ENCODE data around the gene RASD1.

RASD1 gene

GRCh38 chr17:17527534-17527933 lies 31.3 kb upstream of the RASD1 start:
- DNase-seq (ENCODE audit: low read depth, low spot score), result no peak

- DNase-seq (ENCODE audit: low read depth, low spot score), result no peak
Observed at GRCh38 chr17:17526369-17526768, 30.2 kb upstream of the RASD1 start.

GRCh38 chr17:17525956-17526355 lies 29.8 kb upstream of the RASD1 start:
- DNase-seq (ENCODE audit: low read depth, low spot score), result no peak

- DNase-seq (ENCODE audit: low read depth, low spot score), result no peak
Observed at GRCh38 chr17:17525311-17525710, 29.1 kb upstream of the RASD1 start.

- no peak for DNase-seq (ENCODE audit: low read depth, low spot score)
Observed at GRCh38 chr17:17523731-17524490, 27.7 kb upstream of the RASD1 start.

- no peak for DNase-seq (ENCODE audit: low read depth, low spot score)
Observed at GRCh38 chr17:17523001-17523730, 27.0 kb upstream of the RASD1 start.

GRCh38 chr17:17520599-17521232 lies 24.5 kb upstream of the RASD1 start:
- DNase-seq (ENCODE audit: low read depth, low spot score), result no peak

GRCh38 chr17:17519886-17520285 lies 23.7 kb upstream of the RASD1 start:
- no peak for DNase-seq (ENCODE audit: low read depth, low spot score)

- no peak for DNase-seq (ENCODE audit: low read depth, low spot score)
Observed at GRCh38 chr17:17518951-17519350, 22.8 kb upstream of the RASD1 start.

- no peak for DNase-seq (ENCODE audit: low read depth, low spot score)
Observed at GRCh38 chr17:17518014-17518413, 21.8 kb upstream of the RASD1 start.

GRCh38 chr17:17516941-17517720 lies 20.9 kb upstream of the RASD1 start:
- DNase-seq (ENCODE audit: low read depth, low spot score), result no peak

GRCh38 chr17:17515934-17516930 lies 20.0 kb upstream of the RASD1 start:
- DNase-seq (ENCODE audit: low read depth, low spot score), result no peak

- no peak for DNase-seq (ENCODE audit: low read depth, low spot score)
Observed at GRCh38 chr17:17514993-17515933, 19.1 kb upstream of the RASD1 start.

GRCh38 chr17:17514361-17514992 lies 18.3 kb upstream of the RASD1 start:
- no peak for DNase-seq (ENCODE audit: low read depth, low spot score)

GRCh38 chr17:17513626-17514025 lies 17.4 kb upstream of the RASD1 start:
- DNase-seq (ENCODE audit: low read depth, low spot score), result no peak

GRCh38 chr17:17512866-17513265 lies 16.7 kb upstream of the RASD1 start:
- no peak for DNase-seq (ENCODE audit: low read depth, low spot score)

- no peak for DNase-seq (ENCODE audit: low read depth, low spot score)
Observed at GRCh38 chr17:17511881-17512858, 16.0 kb upstream of the RASD1 start.

GRCh38 chr17:17511293-17511741 lies 15.1 kb upstream of the RASD1 start:
- DNase-seq (ENCODE audit: low read depth, low spot score), result no peak
